Keratinocyte (primary cell): ENCODE measurements around the gene RRP9. TPM values are rescaled to one million over a fixed set of nuclear protein-coding genes. Genes with fewer than 3 reads are reported as not detected.

Source experiments
- DNase-seq: peaks from one replicate; pipeline ENCODE4 v3.0.0-alpha.2; 2011; ENCODE audit warnings: low read depth, missing footprints, low spot score
- FAIRE-seq: peaks from 2 replicates; lab custom pipeline; 2011; peaks lifted over from hg19 to GRCh38; lab: Jason Lieb, UNC
- H2AFZ ChIP-seq: 2 replicates; pipeline ENCODE4 v1.6.0; 2012; ENCODE audit warnings: low read length, control low read depth, inconsistent platforms; ENCODE audit not compliant: control insufficient read depth
- H3K27ac ChIP-seq: 2 replicates; pipeline ENCODE4 v1.5.1; 2011; ENCODE audit warnings: low read length; ENCODE audit not compliant: control insufficient read depth, insufficient read depth
- H3K27me3 ChIP-seq: 3 replicates; pipeline ENCODE4 v1.6.0; 2011; ENCODE audit warnings: low read length; ENCODE audit not compliant: control insufficient read depth, insufficient read depth; ENCODE audit errors: extremely low read depth
- H3K36me3 ChIP-seq, 2 experiments: 2 replicates in 1 of 2; 3 replicates in 1 of 2; pipeline ENCODE4 v1.5.1; 2011; ENCODE audit warnings: low read length in 2 of 2, mild to moderate bottlenecking in 1 of 2; ENCODE audit not compliant: control insufficient read depth in 2 of 2, insufficient read depth in 2 of 2; ENCODE audit errors: extremely low read depth in 1 of 2
- H3K4me1 ChIP-seq: 3 replicates; pipeline ENCODE4 v1.5.1; 2011; ENCODE audit warnings: low read length; ENCODE audit not compliant: control insufficient read depth, insufficient read depth; ENCODE audit errors: extremely low read depth
- H3K4me2 ChIP-seq: 3 replicates; pipeline ENCODE4 v1.6.0; 2011; ENCODE audit warnings: low read depth, low read length; ENCODE audit not compliant: control insufficient read depth, insufficient read depth; ENCODE audit errors: extremely low read depth
- H3K4me3 ChIP-seq, 3 experiments: fragments of 200-600 bp in 1 of 3; sonication (generic) in 1 of 3; 2 replicates in 2 of 3; 3 replicates in 1 of 3; pipeline ENCODE4 v1.5.1; 2011 to 2016; ENCODE audit warnings: low read length in 3 of 3, mild to moderate bottlenecking in 3 of 3, control low read depth in 2 of 3, inconsistent platforms in 1 of 3, low read depth in 1 of 3, mixed read lengths in 1 of 3, mixed run types in 1 of 3, moderate library complexity in 1 of 3; ENCODE audit not compliant: control insufficient read depth in 2 of 3, insufficient read depth in 2 of 3; ENCODE audit errors: extremely low read depth in 1 of 3
- H3K79me2 ChIP-seq: 2 replicates; pipeline ENCODE4 v1.6.0; 2012; ENCODE audit warnings: low read length; ENCODE audit not compliant: control insufficient read depth, insufficient read depth
- H3K9ac ChIP-seq: 3 replicates; pipeline ENCODE4 v1.6.0; 2011; ENCODE audit warnings: low read length; ENCODE audit not compliant: control insufficient read depth, insufficient read depth; ENCODE audit errors: extremely low read depth
- H3K9me1 ChIP-seq: 3 replicates; pipeline ENCODE4 v1.6.0; 2011; ENCODE audit warnings: low read length; ENCODE audit not compliant: control insufficient read depth, insufficient read depth; ENCODE audit errors: extremely low read depth
- H3K9me3 ChIP-seq: 2 replicates; pipeline ENCODE4 v1.5.1; 2012; ENCODE audit warnings: low read depth, low read length; ENCODE audit not compliant: control insufficient read depth
- H4K20me1 ChIP-seq: 3 replicates; pipeline ENCODE4 v1.6.0; 2011; ENCODE audit warnings: low read length; ENCODE audit not compliant: control insufficient read depth, insufficient read depth; ENCODE audit errors: extremely low read depth
- CTCF ChIP-seq, 3 experiments: IDR thresholded peaks in 1 of 3; conservative IDR thresholded peaks in 1 of 3; optimal IDR thresholded peaks in 1 of 3; 2 replicates in 2 of 3; 3 replicates in 1 of 3; pipeline versions ENCODE3 to v1.5.1; 2011; ENCODE audit warnings: low read length in 3 of 3, mild to moderate bottlenecking in 3 of 3, moderate library complexity in 2 of 3, control low read depth in 1 of 3, inconsistent platforms in 1 of 3; ENCODE audit not compliant: insufficient read depth in 2 of 3; ENCODE audit errors: extremely low read depth in 1 of 3
- EZH2 ChIP-seq: IDR thresholded peaks from one replicate; pipeline ENCODE4 v1.6.1; 2012; ENCODE audit warnings: inconsistent platforms, mild to moderate bottlenecking, low read length, moderate library complexity
- dilution Hi-C: fragments of 300-500 bp; cut with MboI; formaldehyde crosslinking; loops from one replicate; pipeline ENCODE4 v1.7.0; 2020; ENCODE audit warnings: low sequenced_read_pairs; ENCODE audit not compliant: extremely low pct_ligation_motif_present
- polyA plus RNA-seq, 5 experiments: library from polyadenylated mRNA; depleted of rRNA in 3 of 5; stranded (reverse) in 3 of 5; stranded (forward) in 1 of 5; unstranded in 1 of 5; fragments of >200 nt; gene quantifications; 1 replicate in 1 of 5; 2 replicates in 3 of 5; 3 replicates in 1 of 5; pipeline versions ENCODE4 v1.2.1 to v1.2.3, GENCODE V29; 2011 to 2012; ENCODE audit warnings: missing spikeins in 2 of 5, low read depth in 1 of 5, low replicate concordance in 1 of 5

Gene RRP9
- polyA plus RNA-seq, 1 donor (not counting 4 experiments of a cell fraction or from before 2014, with no cell fraction given), result 21.8 TPM

GRCh38 chr3:51942603-51943450 lies 1.1 kb upstream of the RRP9 start:
- Histone ChIP-seq H3K9me1 (peaks cover 2% of the 10 kb centered on the region), H3K27ac (peak overlapping the region; percentile 74), H3K9ac (peak overlapping the region; percentile 81), H3K79me2 (peaks cover 30% of the 10 kb centered on the region), H3K36me3 (peaks cover 9 to 10% of the 10 kb centered on the region in 2 experiments), H3K4me1 (peaks cover 22% of the 10 kb centered on the region), H3K4me3 (peak overlapping the region; percentile 40 to 73 (median 63)), H3K9me3 (no peaks in the 10 kb centered on the region), H3K27me3 (no peaks in the 10 kb centered on the region), H4K20me1 (peaks cover 2% of the 10 kb centered on the region), H2AFZ (peak overlapping the region; percentile 92), H3K4me2 (peak overlapping the region; percentile 95)
- TF ChIP-seq CTCF (optimal IDR thresholded peaks at IDR 0.05 in 1 of 3, IDR thresholded peaks at IDR 0.05 in 1 of 3, conservative IDR thresholded peaks at IDR 0.05 in 1 of 3; ENCODE audit: extremely low read depth in 1 of 3, insufficient read depth in 2 of 3, low read length in 3 of 3) (no peak), EZH2 (no peak)
- dilution Hi-C loops, result no loop called here
- FAIRE-seq, result peak; percentile 52
- no peak for DNase-seq

- Histone ChIP-seq H3K79me2 (peaks cover 30% of the 10 kb centered on the region), H2AFZ (peak overlapping the region; percentile 23), H3K4me2 (peak overlapping the region; percentile 97), H3K36me3 (peaks cover 21% of the 10 kb centered on the region in 2 experiments), H3K27me3 (no peaks in the 10 kb centered on the region), H3K27ac (peak overlapping the region; percentile 66), H3K9ac (peak overlapping the region; percentile 88), H4K20me1 (peaks cover 2% of the 10 kb centered on the region), H3K9me1 (peaks cover 2% of the 10 kb centered on the region), H3K4me3 (peak overlapping the region; percentile 91 to 97 (median 94)), H3K4me1 (peaks cover 22% of the 10 kb centered on the region), H3K9me3 (no peaks in the 10 kb centered on the region)
- DNase-seq (no peak), FAIRE-seq (no peak)
- no peak for TF ChIP-seq EZH2
- no peak for TF ChIP-seq CTCF (optimal IDR thresholded peaks at IDR 0.05 in 1 of 3, IDR thresholded peaks at IDR 0.05 in 1 of 3, conservative IDR thresholded peaks at IDR 0.05 in 1 of 3; ENCODE audit: extremely low read depth in 1 of 3, insufficient read depth in 2 of 3, low read length in 3 of 3)
- dilution Hi-C loops, result no loop called here
Observed at GRCh38 chr3:51941463-51941797, 274 bp downstream of the RRP9 start.
